ENCODE data around the gene TBC1D22A. TPM values are rescaled to one million over a fixed set of nuclear protein-coding genes. Genes with fewer than 3 reads are reported as not detected.

The TBC1D22A gene
- total and polyA plus RNA-seq, 2 experiments from 2014 or later, result 15.3 to 19.8 TPM

GRCh38 chr22:46766611-46767010 lies 4.2 kb downstream of the TBC1D22A start:
- H4K20me1 ChIP-seq (ENCODE audit: insufficient read depth, poor library complexity, severe bottlenecking), result no peaks in the 10 kb centered on the region
- no peak for DNase-seq (ENCODE audit: low spot score)
- no peaks in the 10 kb centered on the region for H3K27me3 ChIP-seq
- peaks cover 10% of the 10 kb centered on the region for H3K4me1 ChIP-seq (ENCODE audit: insufficient read depth)
- H3K4me2 ChIP-seq, result no peak overlapping the region
- no peak overlapping the region for H2AFZ ChIP-seq
- H3K27ac ChIP-seq, result no peak overlapping the region
- H3K9me2 ChIP-seq (replicated peaks; ENCODE audit: insufficient read depth), result no peaks in the 10 kb centered on the region
- H3K9me3 ChIP-seq (ENCODE audit: low read depth), result no peaks in the 10 kb centered on the region
- no peak overlapping the region for H3K4me3 ChIP-seq
- peaks cover 66% of the 10 kb centered on the region for H3K79me2 ChIP-seq
- H3K36me3 ChIP-seq (replicated peaks; ENCODE audit: insufficient read depth, low read depth), result no peaks in the 10 kb centered on the region
- 95% methylated on average over 8 of the region's 8 CpGs for WGBS (ENCODE audit: low lambda C conversion rate, missing lambda C conversion rate)
- no peak for TF ChIP-seq EZH2phosphoT487 (IDR thresholded peaks at IDR 0.05; ENCODE audit: low read depth, severe bottlenecking, unreplicated experiment)
- no peak for TF ChIP-seq EZH2 (IDR thresholded peaks at IDR 0.05; ENCODE audit: borderline replicate concordance)
- no peak for TF ChIP-seq CTCF (IDR thresholded peaks at IDR 0.05; ENCODE audit: poor library complexity)

- H3K27me3 ChIP-seq, result no peaks in the 10 kb centered on the region
- no peaks in the 10 kb centered on the region for H3K36me3 ChIP-seq (replicated peaks; ENCODE audit: insufficient read depth, low read depth)
- no peak overlapping the region for H3K27ac ChIP-seq
- no peak overlapping the region for H3K4me2 ChIP-seq
- no peak overlapping the region for H3K4me3 ChIP-seq
- peaks cover 9% of the 10 kb centered on the region for H3K4me1 ChIP-seq (ENCODE audit: insufficient read depth)
- WGBS (ENCODE audit: low lambda C conversion rate, missing lambda C conversion rate), result 97% methylated on average over 11 of the region's 11 CpGs
- peaks cover 62% of the 10 kb centered on the region for H3K79me2 ChIP-seq
- H3K9me3 ChIP-seq (ENCODE audit: low read depth), result no peaks in the 10 kb centered on the region
- H3K9me2 ChIP-seq (replicated peaks; ENCODE audit: insufficient read depth), result no peaks in the 10 kb centered on the region
- H2AFZ ChIP-seq, result no peak overlapping the region
- H4K20me1 ChIP-seq (ENCODE audit: insufficient read depth, poor library complexity, severe bottlenecking), result no peaks in the 10 kb centered on the region
- DNase-seq (ENCODE audit: low spot score), result no peak
- TF ChIP-seq CTCF (IDR thresholded peaks at IDR 0.05; ENCODE audit: poor library complexity) (no peak), EZH2 (IDR thresholded peaks at IDR 0.05; ENCODE audit: borderline replicate concordance) (no peak), EZH2phosphoT487 (IDR thresholded peaks at IDR 0.05; ENCODE audit: low read depth, severe bottlenecking, unreplicated experiment) (no peak)
Observed at GRCh38 chr22:46767249-46767985, 5.0 kb downstream of the TBC1D22A start.

GRCh38 chr22:46769191-46769675 lies 6.8 kb downstream of the TBC1D22A start:
- Histone ChIP-seq H3K36me3 (replicated peaks; ENCODE audit: insufficient read depth, low read depth) (no peaks in the 10 kb centered on the region), H3K27me3 (no peaks in the 10 kb centered on the region), H4K20me1 (ENCODE audit: insufficient read depth, poor library complexity, severe bottlenecking) (no peaks in the 10 kb centered on the region), H2AFZ (no peak overlapping the region), H3K4me3 (no peak overlapping the region), H3K9me3 (ENCODE audit: low read depth) (no peaks in the 10 kb centered on the region), H3K4me2 (no peak overlapping the region), H3K9me2 (replicated peaks; ENCODE audit: insufficient read depth) (no peaks in the 10 kb centered on the region), H3K27ac (no peak overlapping the region), H3K79me2 (peaks cover 55% of the 10 kb centered on the region), H3K4me1 (ENCODE audit: insufficient read depth) (peaks cover 2% of the 10 kb centered on the region)
- WGBS (ENCODE audit: low lambda C conversion rate, missing lambda C conversion rate), result 92% methylated on average over 17 of the region's 17 CpGs
- DNase-seq (ENCODE audit: low spot score), result no peak
- TF ChIP-seq EZH2phosphoT487 (IDR thresholded peaks at IDR 0.05; ENCODE audit: low read depth, severe bottlenecking, unreplicated experiment) (no peak), CTCF (IDR thresholded peaks at IDR 0.05; ENCODE audit: poor library complexity) (no peak), EZH2 (IDR thresholded peaks at IDR 0.05; ENCODE audit: borderline replicate concordance) (no peak)
